GM12874 (cell line): ENCODE measurements around the gene ITGA4.

Source experiments
- CTCF ChIP-seq: IDR thresholded peaks from 2 replicates; pipeline ENCODE4 v1.5.1; 2011; ENCODE audit warnings: low read depth, mild to moderate bottlenecking, control low read depth, low read length, moderate library complexity; ENCODE audit not compliant: insufficient read depth

The ITGA4 gene

GRCh38 chr2:181457121-181457740, at the start of gene ITGA4:
Gene ITGA4, plus strand, starts transcription at chr2:181457386. Its CDS starts 269 bp downstream, at chr2:181457655.
- peak; percentile 98 for TF ChIP-seq CTCF

GRCh38 chr2:181408861-181409260, 48.3 kb upstream of the ITGA4 start:
- TF ChIP-seq CTCF: no peak

GRCh38 chr2:181411105-181411849, 45.9 kb upstream of the ITGA4 start:
- TF ChIP-seq CTCF: no peak

GRCh38 chr2:181419129-181419855, 37.9 kb upstream of the ITGA4 start:
- no peak for TF ChIP-seq CTCF

GRCh38 chr2:181420259-181421130, 36.7 kb upstream of the ITGA4 start:
- no peak for TF ChIP-seq CTCF

- no peak for TF ChIP-seq CTCF
These were observed 36.1 kb upstream of the ITGA4 start for GRCh38 chr2:181421131-181421458.
